Heart left ventricle (tissue), 13 donors: ENCODE measurements around the gene SHISA2.

Source experiments
- CTCF ChIP-seq, 12 donors: fragments of 200-600 bp; sonication (generic) in 4 of 12; IDR thresholded peaks; one replicate each; pipeline versions ENCODE4 v1.5.0 to v1.8.0; 2018 to 2022; ENCODE audit warnings: antibody characterized with exemption in 12 of 12, mild to moderate bottlenecking in 5 of 12
- POLR2A ChIP-seq, 2 donors: fragments of 450-650 bp; IDR thresholded peaks; one replicate each; pipeline ENCODE4 v1.6.1; 2017; ENCODE audit warnings: antibody characterized with exemption in 2 of 2, mild to moderate bottlenecking in 2 of 2, moderate library complexity in 2 of 2
- donor health status: ischemic (EF 13 %, LVEDD 7.1; RV severe dilation, severe dysfunction).
- donor health status: DM: no; HTN: yes; CAD: no.
- donor health status: DM: no; HTN: no; CAD: no.
- donor health status: ischemic (EF 25% LVEDD 6.9; RV normal size, moderate dysfunction).
- donor health status: ischemic (EF 25% LVEDD 5.7; RV mildly dilated, moderate dysfunction).
- donor health status: ischemic (EF 35%, LVEDD 5.7; RV mildly dilated, moderate dysfunction).
- donor health status: nonischemic (EF 11% LVEDD 7.7; RV severe dilation, severe dysfunction).
- donor health status: DM: yes; HTN: yes; CAD: no.
- donor health status: PGD.
- donor health status: ischemic (EF 29% LVEDD 5.4; RV normal size, mild dysfunction).
- donor health status: nonischemic (EF 23%, LVEDD 6.1; RV moderate dilation, normal function).

GRCh38 chr13:26075498-26075897, 23.7 kb upstream of the SHISA2 start:
- TF ChIP-seq POLR2A (IDR thresholded peaks at IDR 0.05): no peak
- no peak for TF ChIP-seq CTCF (IDR thresholded peaks at IDR 0.05)
